GM23338 (cell line): Measurements from ENCODE around the gene TTC28.

ENCODE experiments used
- CREB1 ChIP-seq: fragments of 250-450 bp; sonication (Bioruptor Pico); IDR thresholded peaks from 2 replicates; pipeline ENCODE4 v1.5.0; 2020; ENCODE audit warnings: low read depth, mild to moderate bottlenecking, moderate library complexity
- EZH2 ChIP-seq: fragments of 200-600 bp; sonication (generic); IDR thresholded peaks from one replicate; pipeline ENCODE4 v1.8.0; 2017; ENCODE audit warnings: antibody characterized with exemption, mild to moderate bottlenecking, low read depth; ENCODE audit not compliant: unreplicated experiment
- EZH2phosphoT487 ChIP-seq: fragments of 200-600 bp; sonication (generic); IDR thresholded peaks from one replicate; pipeline ENCODE4 v1.8.1; 2018; ENCODE audit warnings: antibody characterized with exemption; ENCODE audit not compliant: unreplicated experiment
- JUNB ChIP-seq: IDR thresholded peaks from one replicate; pipeline ENCODE4 v1.6.1; 2016; ENCODE audit warnings: antibody characterized with exemption; ENCODE audit not compliant: unreplicated experiment
- NANOG ChIP-seq: IDR thresholded peaks from 2 replicates; pipeline ENCODE4 v1.6.1; 2016; ENCODE audit warnings: antibody characterized with exemption, borderline replicate concordance
- POLR2AphosphoS5 ChIP-seq: IDR thresholded peaks from 2 replicates; pipeline ENCODE4 v1.6.1; 2016; ENCODE audit warnings: antibody characterized with exemption, low read depth
- ZNF114 ChIP-seq: fragments of 250-450 bp; sonication (Bioruptor Pico); IDR thresholded peaks from 2 replicates; pipeline ENCODE4 v1.5.0; 2020; ENCODE audit warnings: mild to moderate bottlenecking, moderate library complexity
- ZNF331 ChIP-seq: fragments of 250-450 bp; sonication (Bioruptor Pico); IDR thresholded peaks from 2 replicates; pipeline ENCODE4 v1.5.0; 2020; ENCODE audit warnings: low read depth, mild to moderate bottlenecking, moderate library complexity
- TF ChIP-seq, protein P1 (sequence below): IDR thresholded peaks from one replicate; pipeline ENCODE4 v1.6.1; 2018; ENCODE audit warnings: antibody characterized with exemption; ENCODE audit not compliant: unreplicated experiment
- TF ChIP-seq, protein P2 (sequence below), 2 experiments: fragments of 200-600 bp in 1 of 2; sonication (generic) in 1 of 2; conservative IDR thresholded peaks; 2 replicates each; pipeline versions ENCODE4 v1.5.1 to v1.6.1; 2016 to 2017; ENCODE audit warnings: antibody characterized with exemption in 2 of 2, low read depth in 2 of 2, mild to moderate bottlenecking in 2 of 2, moderate library complexity in 1 of 2
- TF ChIP-seq, protein P3 (sequence below): IDR thresholded peaks from 2 replicates; pipeline ENCODE4 v1.6.1; 2016; ENCODE audit warnings: antibody characterized with exemption

DNA sequence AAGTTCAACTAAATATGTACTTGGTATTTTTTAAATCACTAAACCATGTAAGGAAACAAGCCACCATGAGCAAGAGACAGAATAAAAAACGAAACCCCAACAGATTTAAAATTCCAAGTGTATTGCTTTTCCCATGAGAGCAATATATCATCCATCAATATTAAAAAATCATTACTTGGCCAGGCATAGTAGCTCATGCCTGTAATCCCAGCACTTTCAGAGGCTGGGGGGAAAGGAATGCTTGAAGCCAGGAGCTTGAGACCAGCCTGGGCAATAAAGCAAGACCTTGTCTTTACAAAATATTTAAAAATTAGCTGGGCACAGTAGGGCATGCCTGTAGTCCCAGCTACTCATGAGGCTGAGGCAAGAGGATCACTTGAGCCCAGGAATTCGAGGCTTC, 190.8 kb downstream of the TTC28 start:
- TF ChIP-seq, protein P1, sequence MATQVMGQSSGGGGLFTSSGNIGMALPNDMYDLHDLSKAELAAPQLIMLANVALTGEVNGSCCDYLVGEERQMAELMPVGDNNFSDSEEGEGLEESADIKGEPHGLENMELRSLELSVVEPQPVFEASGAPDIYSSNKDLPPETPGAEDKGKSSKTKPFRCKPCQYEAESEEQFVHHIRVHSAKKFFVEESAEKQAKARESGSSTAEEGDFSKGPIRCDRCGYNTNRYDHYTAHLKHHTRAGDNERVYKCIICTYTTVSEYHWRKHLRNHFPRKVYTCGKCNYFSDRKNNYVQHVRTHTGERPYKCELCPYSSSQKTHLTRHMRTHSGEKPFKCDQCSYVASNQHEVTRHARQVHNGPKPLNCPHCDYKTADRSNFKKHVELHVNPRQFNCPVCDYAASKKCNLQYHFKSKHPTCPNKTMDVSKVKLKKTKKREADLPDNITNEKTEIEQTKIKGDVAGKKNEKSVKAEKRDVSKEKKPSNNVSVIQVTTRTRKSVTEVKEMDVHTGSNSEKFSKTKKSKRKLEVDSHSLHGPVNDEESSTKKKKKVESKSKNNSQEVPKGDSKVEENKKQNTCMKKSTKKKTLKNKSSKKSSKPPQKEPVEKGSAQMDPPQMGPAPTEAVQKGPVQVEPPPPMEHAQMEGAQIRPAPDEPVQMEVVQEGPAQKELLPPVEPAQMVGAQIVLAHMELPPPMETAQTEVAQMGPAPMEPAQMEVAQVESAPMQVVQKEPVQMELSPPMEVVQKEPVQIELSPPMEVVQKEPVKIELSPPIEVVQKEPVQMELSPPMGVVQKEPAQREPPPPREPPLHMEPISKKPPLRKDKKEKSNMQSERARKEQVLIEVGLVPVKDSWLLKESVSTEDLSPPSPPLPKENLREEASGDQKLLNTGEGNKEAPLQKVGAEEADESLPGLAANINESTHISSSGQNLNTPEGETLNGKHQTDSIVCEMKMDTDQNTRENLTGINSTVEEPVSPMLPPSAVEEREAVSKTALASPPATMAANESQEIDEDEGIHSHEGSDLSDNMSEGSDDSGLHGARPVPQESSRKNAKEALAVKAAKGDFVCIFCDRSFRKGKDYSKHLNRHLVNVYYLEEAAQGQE, result no peak
- TF ChIP-seq, protein P2, sequence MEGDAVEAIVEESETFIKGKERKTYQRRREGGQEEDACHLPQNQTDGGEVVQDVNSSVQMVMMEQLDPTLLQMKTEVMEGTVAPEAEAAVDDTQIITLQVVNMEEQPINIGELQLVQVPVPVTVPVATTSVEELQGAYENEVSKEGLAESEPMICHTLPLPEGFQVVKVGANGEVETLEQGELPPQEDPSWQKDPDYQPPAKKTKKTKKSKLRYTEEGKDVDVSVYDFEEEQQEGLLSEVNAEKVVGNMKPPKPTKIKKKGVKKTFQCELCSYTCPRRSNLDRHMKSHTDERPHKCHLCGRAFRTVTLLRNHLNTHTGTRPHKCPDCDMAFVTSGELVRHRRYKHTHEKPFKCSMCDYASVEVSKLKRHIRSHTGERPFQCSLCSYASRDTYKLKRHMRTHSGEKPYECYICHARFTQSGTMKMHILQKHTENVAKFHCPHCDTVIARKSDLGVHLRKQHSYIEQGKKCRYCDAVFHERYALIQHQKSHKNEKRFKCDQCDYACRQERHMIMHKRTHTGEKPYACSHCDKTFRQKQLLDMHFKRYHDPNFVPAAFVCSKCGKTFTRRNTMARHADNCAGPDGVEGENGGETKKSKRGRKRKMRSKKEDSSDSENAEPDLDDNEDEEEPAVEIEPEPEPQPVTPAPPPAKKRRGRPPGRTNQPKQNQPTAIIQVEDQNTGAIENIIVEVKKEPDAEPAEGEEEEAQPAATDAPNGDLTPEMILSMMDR (conservative IDR thresholded peaks at IDR 0.05; ENCODE audit: low read depth in 2 of 2), result no peak
- TF ChIP-seq EZH2 (no peak), POLR2AphosphoS5 (no peak), CREB1 (no peak), EZH2phosphoT487 (no peak), ZNF331 (CRISPR knock-in tag) (no peak), NANOG (no peak), ZNF114 (CRISPR knock-in tag) (no peak), JUNB (no peak)
- TF ChIP-seq, protein P3, sequence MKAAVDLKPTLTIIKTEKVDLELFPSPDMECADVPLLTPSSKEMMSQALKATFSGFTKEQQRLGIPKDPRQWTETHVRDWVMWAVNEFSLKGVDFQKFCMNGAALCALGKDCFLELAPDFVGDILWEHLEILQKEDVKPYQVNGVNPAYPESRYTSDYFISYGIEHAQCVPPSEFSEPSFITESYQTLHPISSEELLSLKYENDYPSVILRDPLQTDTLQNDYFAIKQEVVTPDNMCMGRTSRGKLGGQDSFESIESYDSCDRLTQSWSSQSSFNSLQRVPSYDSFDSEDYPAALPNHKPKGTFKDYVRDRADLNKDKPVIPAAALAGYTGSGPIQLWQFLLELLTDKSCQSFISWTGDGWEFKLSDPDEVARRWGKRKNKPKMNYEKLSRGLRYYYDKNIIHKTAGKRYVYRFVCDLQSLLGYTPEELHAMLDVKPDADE, result no peak
